DMS153 (cell line): ENCODE measurements around the gene STAB2.
"Not testable (repeated sequence)": the region's sequence is repeated elsewhere in the genome, so short reads cannot be mapped to it uniquely, and the experiment has no call there.

Experiments used
- DNase-seq: peaks from one replicate; lab custom pipeline; 2025; lab: John Stamatoyannopoulos, UW

The STAB2 gene

DNA sequence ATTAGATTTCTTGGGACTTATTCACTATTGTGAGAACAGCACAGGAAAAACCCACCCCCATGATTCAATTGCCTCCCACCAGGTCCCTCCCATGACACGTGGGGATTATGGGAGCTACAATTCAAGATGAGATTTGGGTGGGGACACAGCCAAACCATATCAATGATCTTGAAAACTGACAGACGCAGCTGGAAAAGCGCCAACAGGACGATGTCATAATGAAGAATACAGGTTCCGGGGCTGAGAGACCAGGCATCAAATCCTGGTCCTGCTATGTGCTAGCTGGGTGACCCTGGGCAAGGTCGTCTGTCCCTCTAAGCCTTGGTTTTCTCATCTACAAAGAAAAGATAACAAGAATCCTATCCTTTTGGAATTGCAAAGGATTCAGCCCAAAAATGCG, 222.6 kb downstream of the STAB2 start:
- DNase-seq = not testable (repeated sequence)

DNA sequence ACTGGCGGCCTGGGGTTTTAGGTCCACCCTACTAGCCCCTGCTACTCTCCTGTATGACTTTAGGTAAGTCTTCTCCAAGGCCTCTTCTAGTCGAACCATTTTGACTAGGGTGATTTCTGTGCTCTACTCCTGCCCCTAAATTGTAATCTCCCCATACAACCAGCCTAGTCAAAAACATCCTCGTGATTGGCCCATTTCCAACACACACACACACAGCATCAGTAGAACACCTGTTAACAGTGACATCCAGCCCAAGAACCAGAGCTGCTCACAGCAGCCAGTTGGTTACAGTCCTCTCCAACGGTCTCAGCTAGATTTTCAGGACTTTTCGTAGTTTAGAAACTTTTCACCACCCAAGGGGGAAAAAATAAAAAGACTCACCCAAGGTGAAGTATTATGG, 223.0 kb downstream of the STAB2 start:
- DNase-seq = no peak

DNA sequence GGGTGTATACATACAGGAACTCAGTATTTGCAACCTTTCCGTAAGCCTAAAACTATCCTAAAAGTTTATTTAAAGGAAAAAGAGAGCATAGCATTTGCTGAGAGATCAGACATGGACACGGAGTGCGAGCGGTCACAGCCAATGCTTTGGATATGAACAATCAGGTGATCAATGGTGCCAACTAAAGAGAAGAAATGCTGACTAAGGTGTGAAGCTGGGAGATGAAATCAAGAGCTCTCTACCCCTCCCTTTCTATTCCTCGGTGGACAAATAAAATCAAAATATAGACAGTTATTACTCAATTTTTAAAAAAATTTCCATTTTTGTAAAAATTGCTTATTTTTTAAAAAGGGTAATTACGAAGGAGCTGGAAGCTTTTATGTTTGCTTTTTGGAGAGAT, 224.7 kb downstream of the STAB2 start:
- DNase-seq = no peak

DNA sequence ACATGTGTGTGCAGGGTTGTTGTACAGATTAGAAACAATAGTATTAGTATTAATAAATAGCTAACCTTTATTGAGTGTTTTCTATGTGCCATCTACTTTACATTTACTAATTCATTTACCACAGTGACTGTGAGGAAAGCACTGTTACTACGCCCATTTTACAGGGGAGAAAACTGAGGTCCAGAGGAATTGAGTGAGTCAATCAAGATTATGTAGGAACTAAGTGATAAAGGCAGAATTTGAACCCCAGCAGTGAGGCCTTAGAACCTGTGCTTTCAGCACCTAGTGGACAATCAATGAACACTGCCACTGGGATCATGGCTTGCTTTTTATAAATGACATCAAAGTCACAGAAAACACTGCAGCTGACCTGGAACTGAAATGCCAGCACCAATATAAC, 225.7 kb downstream of the STAB2 start:
- no peak for DNase-seq

DNA sequence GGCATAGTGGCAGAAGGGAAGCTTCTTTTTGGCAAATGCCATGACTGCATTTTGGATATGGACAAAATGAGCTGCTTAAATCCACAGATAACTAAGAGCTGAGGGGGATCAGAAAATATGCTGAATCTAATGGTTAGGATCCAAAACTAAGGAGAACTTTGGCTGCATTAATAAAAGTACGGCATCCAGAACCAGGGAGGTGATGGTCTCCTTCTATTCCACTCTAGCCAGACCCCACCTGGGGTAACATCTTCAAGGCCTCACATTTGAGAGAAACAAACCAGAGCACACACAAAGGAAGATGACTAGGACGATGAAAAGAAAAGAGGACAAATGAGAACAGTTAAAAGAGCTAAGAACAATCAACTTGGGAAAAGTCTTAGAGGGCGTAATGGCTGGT, 226.4 kb downstream of the STAB2 start:
- DNase-seq = no peak

DNA sequence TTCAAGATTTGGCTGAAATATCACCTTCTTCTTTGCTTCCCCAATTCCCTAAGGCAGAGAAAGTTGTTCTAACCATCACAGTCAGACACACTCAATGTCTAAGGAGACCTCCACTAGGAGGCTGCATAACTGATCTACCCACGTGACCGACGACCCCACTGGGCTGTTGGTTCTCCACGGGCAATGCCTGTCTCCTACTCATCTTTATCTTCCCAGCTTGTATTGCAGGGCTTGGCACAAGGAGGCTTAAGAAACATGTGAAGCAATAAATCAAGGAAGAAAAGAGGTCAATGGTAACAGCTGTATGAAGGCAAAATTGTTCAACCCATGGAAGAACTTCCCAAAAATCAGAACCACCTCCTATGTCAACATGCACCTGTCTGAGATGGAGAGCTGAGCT, 226.9 kb downstream of the STAB2 start:
- DNase-seq = no peak

DNA sequence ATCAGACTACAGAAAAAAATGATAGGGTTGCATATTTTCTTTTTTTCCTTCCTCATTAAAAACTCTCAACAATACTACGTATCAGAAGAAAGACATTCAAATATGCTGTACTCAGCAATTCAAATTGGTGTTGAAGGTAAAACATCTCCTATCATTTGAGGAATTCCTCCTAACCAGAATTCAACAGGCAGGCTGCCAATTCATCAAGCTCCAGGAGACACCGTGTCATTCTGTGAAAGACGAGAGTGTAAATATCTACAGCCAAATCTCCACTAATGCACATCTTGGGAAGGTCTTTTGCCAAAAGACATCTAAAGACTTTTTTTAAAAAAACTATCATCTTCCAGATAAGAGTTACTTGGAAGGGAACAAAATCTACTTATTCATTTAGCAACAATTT, 227.4 kb downstream of the STAB2 start:
- DNase-seq = no peak
